ENCODE data around the gene FUT7. TPM values are rescaled to one million over a fixed set of nuclear protein-coding genes. Genes with fewer than 3 reads are reported as not detected.

Gene FUT7
- total RNA-seq, 1 donor from 2014 or later, result not detected

- FAIRE-seq (no peak), DNase-seq (ENCODE audit: low read depth) (no peak)
- Histone ChIP-seq H3K4me3 (ENCODE audit: low read depth, low read length) (no peak within 1 kb of the TSS), H3K27me3 (ENCODE audit: control insufficient read depth, insufficient read depth, low read length) (peaks cover 10% of the 10 kb centered on the region), H3K36me3 (ENCODE audit: control insufficient read depth, insufficient read depth, low read length) (no peaks in the 10 kb centered on the region)
- TF ChIP-seq CTCF (IDR thresholded peaks at IDR 0.05; ENCODE audit: insufficient read depth, low read length, severe bottlenecking), result no peak
These were observed 49.4 kb downstream of the FUT7 start, which contains the start of gene LCNL1 for GRCh38 chr9:136982232-136983051. LCNL1 (plus strand) TSS chr9:136982993; CDS start chr9:136983587, 594 bp downstream.

GRCh38 chr9:136981588-136982231 lies 50.2 kb downstream of the FUT7 start:
- DNase-seq (ENCODE audit: low read depth) (no peak), FAIRE-seq (no peak)
- H3K36me3 ChIP-seq (ENCODE audit: control insufficient read depth, insufficient read depth, low read length), result no peaks in the 10 kb centered on the region
- no peak for TF ChIP-seq CTCF (IDR thresholded peaks at IDR 0.05; ENCODE audit: insufficient read depth, low read length, severe bottlenecking)
- peaks cover 10% of the 10 kb centered on the region for H3K27me3 ChIP-seq (ENCODE audit: control insufficient read depth, insufficient read depth, low read length)
- no peak overlapping the region for H3K4me3 ChIP-seq (ENCODE audit: low read depth, low read length)

- TF ChIP-seq CTCF (IDR thresholded peaks at IDR 0.05; ENCODE audit: insufficient read depth, low read length, severe bottlenecking), result no peak
- H3K4me3 ChIP-seq (ENCODE audit: low read depth, low read length), result no peak overlapping the region
- H3K27me3 ChIP-seq (ENCODE audit: control insufficient read depth, insufficient read depth, low read length), result peaks cover 10% of the 10 kb centered on the region
- no peaks in the 10 kb centered on the region for H3K36me3 ChIP-seq (ENCODE audit: control insufficient read depth, insufficient read depth, low read length)
- FAIRE-seq, result no peak
- DNase-seq (ENCODE audit: low read depth), result no peak
These were observed 51.0 kb downstream of the FUT7 start for GRCh38 chr9:136980669-136981478.

Other genes starting within 250 kb of the FUT7 start
- gene TMEM141, start 240.7 kb downstream of the FUT7 start, total RNA-seq, result 220 and 228 TPM in 2 replicates
- under 0.01 and 0.38 TPM in 2 replicates for gene CCDC183, start 235.8 kb downstream of the FUT7 start, total RNA-seq
- gene RABL6, start 224.1 kb downstream of the FUT7 start, total RNA-seq, result 79.5 and 88.5 TPM in 2 replicates
- 1.1 and 1.8 TPM in 2 replicates for gene AJM1, start 189.6 kb downstream of the FUT7 start, total RNA-seq
- 57.9 and 124 TPM in 2 replicates for gene PHPT1, start 182.7 kb downstream of the FUT7 start, total RNA-seq
- 1.1 and 1.5 TPM in 2 replicates for gene MAMDC4, start 179.7 kb downstream of the FUT7 start, total RNA-seq
- 486 and 497 TPM in 2 replicates for gene EDF1, start 165.8 kb downstream of the FUT7 start, total RNA-seq
- gene TRAF2, start 145.6 kb downstream of the FUT7 start, total RNA-seq, result 5.3 and 10.1 TPM in 2 replicates
- gene FBXW5, start 87.3 kb downstream of the FUT7 start, total RNA-seq, result 162 TPM in 2 replicates
- 0.51 and 0.79 TPM in 2 replicates for gene C8G, start 86.8 kb downstream of the FUT7 start, total RNA-seq
- gene LCN12, start 79.8 kb downstream of the FUT7 start, total RNA-seq, result 0.13 TPM in 1 of 2 replicates, not detected in the other
- gene PTGDS, start 54.6 kb downstream of the FUT7 start, total RNA-seq, result 0.26 TPM in 2 replicates
- gene LCNL1, start 49.1 kb downstream of the FUT7 start, total RNA-seq, result not detected in 2 replicates
- 10.0 and 11.5 TPM in 2 replicates for gene PAXX, start 39.7 kb downstream of the FUT7 start, total RNA-seq
- 2.1 and 28.8 TPM in 2 replicates for gene CLIC3, start 35.5 kb downstream of the FUT7 start, total RNA-seq
- 5.5 and 9.9 TPM in 2 replicates for gene ABCA2, start 3.9 kb downstream of the FUT7 start, total RNA-seq
- gene NPDC1, start 14.1 kb upstream of the FUT7 start, total RNA-seq, result 5.5 and 10.5 TPM in 2 replicates
- 0.79 and 1.2 TPM in 2 replicates for gene ENTPD2, start 22.0 kb upstream of the FUT7 start, total RNA-seq
- 0.26 and 1.2 TPM in 2 replicates for gene SAPCD2, start 38.5 kb upstream of the FUT7 start, total RNA-seq
- gene UAP1L1, start 45.4 kb upstream of the FUT7 start, total RNA-seq, result 2.0 and 3.2 TPM in 2 replicates
- 58.2 and 65.3 TPM in 2 replicates for gene MAN1B1, start 54.9 kb upstream of the FUT7 start, total RNA-seq
- 45.1 and 66.6 TPM in 2 replicates for gene DPP7, start 82.6 kb upstream of the FUT7 start, total RNA-seq
- gene GRIN1, start 107.1 kb upstream of the FUT7 start, total RNA-seq, result 0.26 and 0.53 TPM in 2 replicates
- 0.26 and 2.0 TPM in 2 replicates for gene LRRC26, start 138.0 kb upstream of the FUT7 start, total RNA-seq
- gene TMEM210, start 140.0 kb upstream of the FUT7 start, total RNA-seq, result not detected in 2 replicates
- 20.5 and 23.2 TPM in 2 replicates for gene ANAPC2, start 156.5 kb upstream of the FUT7 start, total RNA-seq
- 97.9 and 127 TPM in 2 replicates for gene SSNA1, start 156.6 kb upstream of the FUT7 start, total RNA-seq
- gene TPRN, start 168.7 kb upstream of the FUT7 start, total RNA-seq, result 3.2 and 4.5 TPM in 2 replicates
- gene TMEM203, start 173.6 kb upstream of the FUT7 start, total RNA-seq, result 38.0 and 39.2 TPM in 2 replicates
- 2.6 and 3.6 TPM in 2 replicates for gene NDOR1, start 173.6 kb upstream of the FUT7 start, total RNA-seq
- gene RNF208, start 190.2 kb upstream of the FUT7 start, total RNA-seq, result 0.38 TPM in 1 of 2 replicates, not detected in the other
- 3.9 and 23.2 TPM in 2 replicates for gene CYSRT1, start 193.1 kb upstream of the FUT7 start, total RNA-seq
- under 0.01 and 1.2 TPM in 2 replicates for gene RNF224, start 195.4 kb upstream of the FUT7 start, total RNA-seq
- gene SLC34A3, start 198.8 kb upstream of the FUT7 start, total RNA-seq, result not detected in 2 replicates
- 82.7 and 193 TPM in 2 replicates for gene TUBB4B, start 209.2 kb upstream of the FUT7 start, total RNA-seq
- not detected in 2 replicates for gene STPG3, start 219.2 kb upstream of the FUT7 start, total RNA-seq
- gene NELFB, start 223.2 kb upstream of the FUT7 start, total RNA-seq, result 59.8 and 67.9 TPM in 2 replicates
- 18.7 and 25.0 TPM in 2 replicates for gene TOR4A, start 245.6 kb upstream of the FUT7 start, total RNA-seq